Measurements from ENCODE around the gene HACE1.
A peak's percentile ranks its signal among the peaks of the same experiment; 100 is the strongest.

The HACE1 gene

DNA sequence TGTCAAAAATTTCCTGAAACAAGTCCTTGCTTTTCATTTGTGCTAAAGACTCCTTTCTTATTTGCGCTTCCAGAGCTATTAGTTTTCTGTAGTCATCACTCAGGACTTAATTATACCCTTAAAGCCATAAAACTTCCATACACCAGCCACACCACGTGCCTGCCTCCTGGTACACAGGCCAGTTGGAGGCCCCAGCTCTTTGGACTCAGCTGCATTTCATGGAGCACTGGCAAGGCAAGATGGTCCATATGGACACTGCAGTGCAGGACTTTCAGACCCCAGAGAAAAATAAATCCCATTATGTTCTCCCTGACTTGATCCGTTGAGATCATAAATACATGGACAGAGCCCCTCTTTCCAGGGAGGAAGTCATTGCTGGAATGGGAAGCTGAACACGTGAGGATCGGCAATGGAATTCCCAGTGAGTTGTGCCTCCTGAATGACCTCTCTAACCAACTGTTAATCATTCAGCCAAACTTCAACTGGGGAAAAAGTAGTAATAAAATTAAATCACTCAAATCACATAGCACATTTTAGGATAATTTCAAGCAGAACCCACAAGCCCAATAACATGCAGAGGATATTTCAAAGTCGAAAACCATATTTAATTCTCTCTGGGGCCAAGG lies 173.1 kb downstream of the HACE1 start:
- no peak overlapping the region for H3K4me3 Mint-ChIP-seq
- peaks cover 2% of the 10 kb centered on the region for H3K36me3 Mint-ChIP-seq (ENCODE audit: insufficient read depth)
- H3K9me3 Mint-ChIP-seq = no peaks in the 10 kb centered on the region
- H3K4me1 Mint-ChIP-seq = peaks cover 5% of the 10 kb centered on the region
- ATAC-seq (replicated peaks; ENCODE audit: extremely low read depth, poor library complexity, severe bottlenecking) = no peak
- no peak overlapping the region for H3K27ac Mint-ChIP-seq (ENCODE audit: low read depth)
- H3K27me3 Mint-ChIP-seq = no peaks in the 10 kb centered on the region
- DNase-seq (ENCODE audit: low spot score in 2 of 2) = no peak

DNA sequence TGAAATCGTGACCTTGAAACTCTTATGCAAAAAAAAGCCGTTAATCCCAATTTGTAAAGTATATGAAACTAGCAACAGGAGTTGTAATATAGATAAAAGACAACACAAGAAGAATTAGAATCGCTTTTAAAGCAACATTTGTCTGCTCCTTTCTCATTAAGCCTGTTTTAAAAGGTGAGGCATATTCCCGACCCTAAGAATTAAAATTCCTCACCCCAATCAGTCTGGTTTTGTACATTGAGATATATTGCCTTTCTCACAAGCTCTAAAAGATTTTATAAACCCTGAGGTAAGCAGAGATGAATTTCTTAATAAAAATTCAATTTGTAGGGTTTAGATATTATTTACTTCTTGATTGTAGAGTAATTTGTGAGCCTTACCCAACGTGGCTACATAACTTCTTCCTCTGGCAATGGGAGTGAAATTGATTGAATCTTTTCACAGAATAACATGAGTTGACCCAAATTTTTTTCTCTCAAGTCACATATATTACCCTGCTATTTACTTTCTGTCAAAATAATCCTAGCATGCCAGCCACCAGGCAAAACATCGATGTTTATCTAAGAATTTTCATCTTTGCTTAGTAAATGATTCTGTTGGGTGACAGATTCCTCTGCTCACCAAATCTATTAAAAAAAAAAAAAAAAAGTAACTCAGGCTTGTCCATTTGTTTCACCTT lies 173.7 kb downstream of the HACE1 start:
- no peaks in the 10 kb centered on the region for H3K27me3 Mint-ChIP-seq
- H3K27ac Mint-ChIP-seq (ENCODE audit: low read depth) = no peak overlapping the region
- ATAC-seq (replicated peaks; ENCODE audit: extremely low read depth, poor library complexity, severe bottlenecking) (no peak), DNase-seq (ENCODE audit: low spot score in 2 of 2) (no peak)
- H3K4me3 Mint-ChIP-seq = no peak overlapping the region
- H3K4me1 Mint-ChIP-seq = peaks cover 5% of the 10 kb centered on the region
- no peaks in the 10 kb centered on the region for H3K9me3 Mint-ChIP-seq
- H3K36me3 Mint-ChIP-seq (ENCODE audit: insufficient read depth) = peaks cover 2% of the 10 kb centered on the region

- no peak overlapping the region for H3K27ac Mint-ChIP-seq (ENCODE audit: low read depth)
- H3K9me3 Mint-ChIP-seq = no peaks in the 10 kb centered on the region
- peaks cover 2% of the 10 kb centered on the region for H3K36me3 Mint-ChIP-seq (ENCODE audit: insufficient read depth)
- DNase-seq (ENCODE audit: low spot score in 2 of 2) (no peak), ATAC-seq (replicated peaks; ENCODE audit: extremely low read depth, poor library complexity, severe bottlenecking) (no peak)
- no peaks in the 10 kb centered on the region for H3K27me3 Mint-ChIP-seq
- peaks cover 5% of the 10 kb centered on the region for H3K4me1 Mint-ChIP-seq
- H3K4me3 Mint-ChIP-seq = no peak overlapping the region
Measured at GRCh38 chr6:104684911-104685415, 174.8 kb downstream of the HACE1 start.

- H3K4me3 Mint-ChIP-seq = no peak overlapping the region
- H3K27ac Mint-ChIP-seq (ENCODE audit: low read depth) = no peak overlapping the region
- peaks cover 5% of the 10 kb centered on the region for H3K4me1 Mint-ChIP-seq
- ATAC-seq (replicated peaks; ENCODE audit: extremely low read depth, poor library complexity, severe bottlenecking) (no peak), DNase-seq (ENCODE audit: low spot score in 2 of 2) (no peak)
- H3K9me3 Mint-ChIP-seq = no peaks in the 10 kb centered on the region
- H3K36me3 Mint-ChIP-seq (ENCODE audit: insufficient read depth) = peaks cover 2% of the 10 kb centered on the region
- no peaks in the 10 kb centered on the region for H3K27me3 Mint-ChIP-seq
Measured at GRCh38 chr6:104683809-104684208, 175.9 kb downstream of the HACE1 start.

DNA sequence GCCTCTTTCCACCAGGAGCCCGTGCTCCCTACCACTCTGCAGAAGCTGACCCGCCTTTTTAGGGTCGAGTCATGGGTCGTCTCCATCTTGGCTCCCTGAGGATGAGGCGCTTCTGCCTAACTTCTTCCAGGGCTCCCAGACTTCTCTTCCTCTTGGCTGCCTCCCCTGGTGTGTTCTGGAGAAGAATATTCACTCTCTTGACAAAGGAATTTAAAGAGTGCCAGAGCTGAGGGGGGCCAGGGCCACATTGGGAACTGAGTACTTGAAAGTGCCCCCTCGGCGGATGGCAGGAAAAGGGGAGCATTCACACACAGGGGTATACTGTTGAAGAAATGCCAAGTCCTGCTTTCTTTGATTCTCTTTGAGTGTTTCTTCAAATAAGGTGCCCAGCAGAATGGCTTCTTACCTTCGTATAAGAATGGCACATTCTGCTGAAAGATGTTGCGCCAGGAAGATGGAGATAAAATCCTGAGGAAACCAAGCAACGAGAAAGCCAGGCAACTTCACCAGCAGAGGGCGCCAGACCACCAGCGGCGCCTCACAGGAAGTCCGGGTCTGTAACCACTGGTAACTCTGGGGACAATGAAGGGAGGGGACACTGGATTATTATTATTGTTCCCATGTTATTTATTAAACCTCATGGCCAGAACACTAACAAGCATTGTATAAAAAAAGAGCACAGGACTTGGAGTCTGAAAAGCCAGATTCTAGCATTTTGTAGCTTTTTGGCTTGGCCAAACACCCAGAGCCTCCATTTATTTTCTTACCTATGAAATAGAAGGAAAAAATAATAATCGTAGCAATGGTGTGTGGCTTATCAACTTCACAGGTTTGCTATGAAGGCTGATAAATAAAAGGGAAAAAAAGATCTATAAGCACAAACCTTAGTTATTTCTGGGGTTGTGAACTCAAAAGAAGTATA lies 176.7 kb downstream of the HACE1 start:
- no peak overlapping the region for H3K27ac Mint-ChIP-seq (ENCODE audit: low read depth)
- ATAC-seq (replicated peaks; ENCODE audit: extremely low read depth, poor library complexity, severe bottlenecking) = peak; percentile 54
- H3K36me3 Mint-ChIP-seq (ENCODE audit: insufficient read depth) = peaks cover 2% of the 10 kb centered on the region
- H3K4me1 Mint-ChIP-seq = peaks cover 5% of the 10 kb centered on the region
- DNase-seq (ENCODE audit: low spot score in 2 of 2) = peak; percentile 29 to 44
- no peaks in the 10 kb centered on the region for H3K9me3 Mint-ChIP-seq
- H3K27me3 Mint-ChIP-seq = no peaks in the 10 kb centered on the region
- no peak overlapping the region for H3K4me3 Mint-ChIP-seq

- H3K27ac Mint-ChIP-seq (ENCODE audit: low read depth) = no peak overlapping the region
- no peaks in the 10 kb centered on the region for H3K27me3 Mint-ChIP-seq
- H3K4me3 Mint-ChIP-seq = no peak overlapping the region
- H3K4me1 Mint-ChIP-seq = peaks cover 5% of the 10 kb centered on the region
- peaks cover 2% of the 10 kb centered on the region for H3K36me3 Mint-ChIP-seq (ENCODE audit: insufficient read depth)
- DNase-seq (ENCODE audit: low spot score in 2 of 2) = no peak
- ATAC-seq (replicated peaks; ENCODE audit: extremely low read depth, poor library complexity, severe bottlenecking) = no peak
- H3K9me3 Mint-ChIP-seq = no peaks in the 10 kb centered on the region
Measured at GRCh38 chr6:104680539-104680938, 179.2 kb downstream of the HACE1 start.

DNA sequence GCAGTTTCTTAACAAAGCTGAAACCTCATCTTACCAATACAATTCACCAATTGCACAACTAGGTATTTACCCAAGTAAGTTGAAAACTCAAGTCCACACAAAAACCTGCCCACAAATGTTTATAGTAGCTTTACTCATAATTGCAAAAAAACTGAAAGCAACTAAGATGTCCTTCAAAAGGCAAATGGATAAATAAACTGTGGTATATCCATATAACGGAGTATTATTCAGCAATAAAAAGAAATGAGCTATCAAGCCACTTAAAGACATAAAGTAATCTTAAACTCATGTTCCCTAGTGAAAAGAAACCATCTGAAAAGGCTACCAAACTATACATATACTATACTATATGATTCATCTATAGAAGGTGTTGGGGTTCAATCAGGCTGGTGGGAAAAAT lies 179.7 kb downstream of the HACE1 start:
- H3K4me1 Mint-ChIP-seq = peaks cover 5% of the 10 kb centered on the region
- ATAC-seq (replicated peaks; ENCODE audit: extremely low read depth, poor library complexity, severe bottlenecking) = no peak
- no peaks in the 10 kb centered on the region for H3K27me3 Mint-ChIP-seq
- no peak for DNase-seq (ENCODE audit: low spot score in 2 of 2)
- H3K27ac Mint-ChIP-seq (ENCODE audit: low read depth) = no peak overlapping the region
- peaks cover 2% of the 10 kb centered on the region for H3K36me3 Mint-ChIP-seq (ENCODE audit: insufficient read depth)
- H3K9me3 Mint-ChIP-seq = no peaks in the 10 kb centered on the region
- no peak overlapping the region for H3K4me3 Mint-ChIP-seq
